ENCODE measurements around the gene SLC5A2.

Gene SLC5A2

DNA sequence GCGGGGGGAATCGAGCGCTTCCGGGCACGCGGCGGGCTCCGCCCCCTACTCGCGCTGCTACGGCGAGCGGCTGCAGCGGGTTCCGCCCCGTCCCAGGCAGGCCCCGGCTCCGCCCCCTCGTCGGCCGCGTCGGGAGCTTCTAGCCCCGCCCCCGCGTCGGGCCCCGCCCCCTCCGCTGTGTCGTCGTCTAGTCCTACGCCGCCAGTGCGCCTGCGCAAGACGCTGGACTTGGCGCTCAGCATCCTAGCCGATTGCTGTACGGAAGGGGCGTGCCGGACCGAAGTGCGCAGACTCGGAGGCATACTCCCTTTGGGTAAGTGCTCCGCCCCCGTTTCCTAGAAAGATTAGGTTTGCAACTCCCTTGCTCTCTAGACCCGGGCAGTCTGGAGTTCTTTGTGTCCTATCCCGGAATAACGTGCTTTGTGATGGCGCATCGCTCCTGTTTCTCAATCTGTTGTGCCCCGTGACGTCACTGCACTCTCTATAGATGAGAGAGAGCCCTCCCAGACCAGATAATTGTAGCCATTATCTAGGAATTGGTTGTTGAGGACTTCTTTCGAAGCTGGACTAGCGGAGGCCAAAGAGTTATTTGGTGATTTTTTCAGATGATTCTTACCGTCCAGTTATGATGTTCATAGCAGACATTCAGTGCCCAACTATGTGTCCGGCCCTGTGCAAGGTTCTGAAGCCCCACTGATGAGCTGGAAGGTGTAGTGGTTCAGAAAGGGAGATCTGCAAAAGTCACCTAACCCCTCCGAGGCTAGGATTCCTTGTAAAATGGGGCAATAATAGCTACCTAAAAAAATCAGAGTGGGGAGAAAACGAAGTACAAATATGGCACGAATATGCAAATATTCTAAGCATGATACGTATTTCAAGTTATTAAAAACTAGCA is 23.0 kb upstream of the SLC5A2 start:
- peak; percentile 98 for DNase-seq (ENCODE audit: insufficient read length, low spot score)
- no peak for FAIRE-seq

DNA sequence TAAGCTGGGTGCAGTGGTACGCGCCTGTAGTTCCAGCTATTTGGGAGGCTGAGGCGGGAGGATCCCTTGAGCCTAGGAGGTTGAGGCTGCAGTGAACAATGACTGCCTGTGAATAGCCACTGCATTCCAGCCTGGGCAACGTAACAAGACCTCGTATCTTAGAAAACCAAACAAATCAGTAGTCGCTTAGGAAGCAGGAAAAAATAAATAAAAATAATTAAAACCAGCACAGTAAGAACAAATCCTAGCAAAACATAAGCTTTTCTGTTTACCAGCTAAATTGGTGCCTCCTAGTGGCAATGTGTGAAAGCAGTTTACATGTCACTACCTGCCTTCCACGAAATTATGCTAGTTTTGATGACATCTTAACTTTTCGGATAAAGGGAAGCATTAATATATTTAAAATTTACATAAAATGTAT is 22.3 kb upstream of the SLC5A2 start:
- no peak for DNase-seq (ENCODE audit: insufficient read length, low spot score)
- FAIRE-seq: no peak

DNA sequence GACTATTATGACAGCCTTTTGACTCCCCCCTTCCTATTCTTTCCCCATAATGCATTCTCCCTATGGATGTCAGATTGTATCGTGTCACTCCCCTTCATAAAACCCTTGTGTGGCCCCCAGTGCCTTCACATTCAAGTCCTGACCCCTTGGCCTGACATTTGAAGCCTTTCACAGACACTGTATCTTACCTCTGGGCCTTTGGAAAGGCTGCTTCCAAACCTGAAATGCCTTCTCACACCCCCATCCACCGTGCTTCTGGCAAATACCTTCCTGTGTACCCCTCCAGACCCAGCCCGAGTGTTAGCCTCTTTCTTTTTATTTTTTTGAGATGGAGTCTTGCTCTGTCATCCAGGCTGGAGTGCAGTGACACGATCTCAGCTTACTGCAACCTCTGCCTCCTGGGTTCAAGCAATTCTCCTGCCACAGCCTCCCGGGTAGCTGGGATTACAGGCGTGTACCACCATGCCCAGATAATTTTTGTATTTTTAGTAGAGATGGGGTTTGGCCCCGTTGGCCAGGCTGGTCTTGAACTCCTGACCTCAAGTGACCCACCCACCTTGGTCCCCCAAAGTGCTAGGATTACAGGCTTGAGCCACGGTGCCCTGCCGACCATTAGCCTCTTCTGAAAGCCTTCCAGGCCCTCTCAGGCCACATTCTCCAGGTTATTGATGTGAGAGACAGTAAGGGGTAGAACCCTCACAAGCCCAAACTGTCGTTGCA is 21.6 kb upstream of the SLC5A2 start:
- DNase-seq (ENCODE audit: insufficient read length, low spot score) (no peak), FAIRE-seq (no peak)

DNA sequence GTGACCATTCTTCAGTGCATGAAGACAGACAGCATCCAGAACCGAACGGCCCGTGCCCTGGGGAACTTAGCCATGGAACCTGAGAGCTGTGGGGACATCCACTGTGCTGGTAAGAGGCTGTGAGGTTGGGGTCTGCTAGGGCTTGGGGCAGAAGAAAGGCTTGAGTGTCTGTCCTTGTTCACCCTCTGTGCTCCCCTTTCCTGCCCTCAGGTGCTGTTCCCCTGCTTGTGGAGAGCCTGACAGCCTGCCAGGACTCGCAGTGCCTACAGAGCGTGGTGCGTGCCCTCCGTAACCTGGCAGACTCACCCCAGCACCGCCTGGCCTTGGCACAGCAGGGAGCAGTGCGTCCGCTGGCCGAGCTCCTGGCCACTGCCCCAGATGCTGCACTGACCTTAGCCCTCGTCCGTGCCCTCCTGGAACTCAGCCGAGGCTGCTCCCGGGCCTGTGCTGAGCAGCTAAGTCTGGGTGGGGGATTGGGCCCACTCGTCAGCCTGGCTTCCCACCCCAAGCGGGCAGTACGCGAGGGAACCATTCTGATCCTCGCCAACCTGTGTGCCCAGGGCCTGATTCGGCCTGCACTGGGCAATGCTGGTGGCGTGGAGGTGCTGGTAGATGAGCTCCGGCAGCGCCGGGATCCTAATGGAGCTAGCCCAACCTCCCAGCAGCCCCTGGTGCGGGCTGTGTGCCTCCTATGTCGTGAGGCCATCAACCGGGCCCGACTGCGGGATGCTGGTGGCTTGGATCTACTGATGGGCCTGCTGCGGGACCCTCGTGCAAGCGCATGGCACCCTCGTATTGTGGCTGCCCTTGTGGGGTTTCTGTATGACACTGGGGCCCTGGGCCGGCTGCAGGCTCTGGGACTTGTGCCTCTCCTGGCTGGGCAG is 20.8 kb upstream of the SLC5A2 start:
- DNase-seq (ENCODE audit: insufficient read length, low spot score) (no peak), FAIRE-seq (no peak)

DNA sequence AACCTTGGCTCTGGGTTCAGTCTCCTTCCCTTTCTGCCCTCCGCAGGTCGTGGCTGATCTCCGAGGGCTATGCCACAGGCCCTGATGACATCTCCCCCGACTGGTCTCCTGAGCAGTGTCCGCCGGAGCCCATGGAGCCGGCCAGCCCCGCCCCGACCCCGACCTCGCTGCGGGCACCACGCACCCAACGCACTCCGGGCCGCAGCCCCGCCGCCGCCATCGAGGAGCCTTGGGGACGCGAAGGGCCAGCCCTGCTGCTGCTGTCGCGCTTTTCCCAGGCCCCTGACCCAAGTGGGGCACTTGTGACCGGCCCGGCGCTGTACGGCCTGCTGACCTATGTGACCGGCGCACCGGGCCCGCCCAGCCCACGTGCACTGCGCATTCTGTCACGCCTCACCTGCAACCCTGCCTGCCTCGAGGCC is 18.6 kb upstream of the SLC5A2 start:
- DNase-seq (ENCODE audit: insufficient read length, low spot score) (no peak), FAIRE-seq (no peak)

DNA sequence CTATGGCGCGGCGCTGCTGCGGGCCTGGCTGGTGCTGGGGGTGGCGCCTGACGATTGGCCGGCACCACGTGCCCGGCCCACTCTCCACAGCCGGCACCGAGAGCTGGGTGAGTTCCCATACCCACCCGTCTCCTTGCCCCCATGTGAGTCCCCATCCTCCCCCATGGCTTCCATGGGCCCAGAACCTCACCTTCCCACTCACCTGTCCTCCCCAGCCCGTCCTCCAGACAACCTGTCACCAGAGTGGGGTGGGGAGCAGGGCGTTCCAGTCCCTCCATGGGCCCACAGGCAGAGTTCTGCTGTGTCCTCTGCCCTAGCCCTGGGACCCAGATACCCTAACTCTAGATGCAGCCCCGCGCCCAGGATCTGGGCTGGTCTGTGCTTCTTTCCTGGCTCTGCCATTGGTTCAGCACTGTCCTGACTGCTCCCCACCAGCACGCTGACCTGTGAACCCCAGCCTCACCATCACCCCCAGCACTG is 18.1 kb upstream of the SLC5A2 start:
- FAIRE-seq: no peak
- no peak for DNase-seq (ENCODE audit: insufficient read length, low spot score)

DNA sequence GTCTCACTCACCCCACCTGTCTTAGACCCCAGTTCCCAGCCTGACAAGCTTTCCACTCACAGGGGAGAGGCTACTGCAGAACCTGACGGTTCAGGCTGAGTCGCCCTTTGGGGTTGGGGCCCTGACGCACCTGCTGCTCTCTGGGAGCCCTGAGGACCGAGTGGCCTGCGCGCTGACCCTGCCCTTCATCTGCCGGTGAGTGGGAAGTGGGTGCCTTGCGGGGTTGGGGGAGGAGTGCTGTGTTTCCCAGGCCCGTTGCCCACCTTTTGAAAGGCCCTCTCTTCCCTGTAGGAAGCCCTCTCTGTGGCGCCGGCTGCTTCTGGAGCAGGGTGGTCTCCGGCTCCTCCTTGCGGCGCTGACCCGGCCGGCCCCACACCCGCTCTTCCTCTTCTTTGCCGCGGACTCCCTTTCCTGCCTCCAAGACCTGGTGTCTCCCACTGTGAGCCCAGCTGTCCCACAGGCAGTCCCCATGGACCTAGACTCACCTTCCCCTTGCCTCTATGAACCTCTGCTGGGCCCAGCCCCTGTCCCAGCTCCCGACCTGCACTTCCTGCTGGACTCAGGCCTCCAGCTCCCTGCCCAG is 17.0 kb upstream of the SLC5A2 start:
- no peak for DNase-seq (ENCODE audit: insufficient read length, low spot score)
- no peak for FAIRE-seq

DNA sequence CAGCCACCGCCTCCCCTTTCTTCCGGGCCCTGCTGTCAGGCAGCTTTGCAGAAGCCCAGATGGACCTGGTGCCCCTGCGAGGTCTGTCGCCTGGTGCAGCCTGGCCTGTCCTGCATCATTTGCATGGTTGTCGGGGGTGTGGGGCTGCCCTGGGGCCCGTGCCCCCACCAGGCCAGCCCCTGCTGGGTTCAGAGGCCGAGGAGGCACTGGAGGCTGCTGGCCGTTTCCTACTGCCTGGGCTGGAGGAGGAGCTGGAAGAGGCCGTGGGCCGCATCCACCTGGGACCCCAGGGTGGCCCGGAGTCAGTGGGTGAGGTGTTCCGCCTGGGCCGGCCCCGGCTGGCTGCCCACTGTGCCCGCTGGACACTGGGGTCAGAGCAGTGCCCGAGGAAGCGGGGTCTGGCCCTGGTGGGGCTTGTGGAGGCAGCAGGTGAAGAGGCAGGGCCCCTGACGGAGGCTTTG is 16.5 kb upstream of the SLC5A2 start:
- FAIRE-seq (no peak), DNase-seq (ENCODE audit: insufficient read length, low spot score) (no peak)

DNA sequence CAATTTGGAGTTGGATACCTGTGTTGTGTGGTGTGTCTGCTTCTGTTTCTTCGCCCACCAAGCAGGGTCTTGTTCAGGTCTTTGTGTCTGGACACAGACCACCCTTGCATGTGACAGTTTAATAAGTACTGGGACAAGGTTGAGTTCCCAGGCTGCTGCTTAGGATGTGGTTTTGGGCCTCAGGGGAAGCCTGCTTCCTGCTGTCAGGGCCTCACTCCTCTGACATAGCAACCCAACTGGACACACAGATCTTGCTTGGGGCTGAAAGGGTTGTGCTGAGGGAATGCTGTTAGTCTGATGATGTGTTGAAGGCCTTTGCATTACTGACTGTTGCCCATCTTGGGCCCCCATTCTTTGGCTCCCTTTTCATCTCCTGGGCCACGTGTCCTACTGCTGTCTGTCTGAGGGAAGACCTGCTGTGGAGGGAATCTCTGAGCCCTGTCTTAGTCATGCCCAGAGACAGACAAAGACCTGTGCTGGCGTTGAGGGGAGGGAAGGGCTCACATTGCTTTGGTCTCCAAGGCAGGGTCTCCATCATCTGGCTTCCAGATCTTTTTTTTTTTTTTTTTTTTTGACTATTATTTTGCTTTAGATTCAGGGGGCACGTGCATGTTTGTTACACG is 15.7 kb upstream of the SLC5A2 start:
- no peak for FAIRE-seq
- no peak for DNase-seq (ENCODE audit: insufficient read length, low spot score)

DNA sequence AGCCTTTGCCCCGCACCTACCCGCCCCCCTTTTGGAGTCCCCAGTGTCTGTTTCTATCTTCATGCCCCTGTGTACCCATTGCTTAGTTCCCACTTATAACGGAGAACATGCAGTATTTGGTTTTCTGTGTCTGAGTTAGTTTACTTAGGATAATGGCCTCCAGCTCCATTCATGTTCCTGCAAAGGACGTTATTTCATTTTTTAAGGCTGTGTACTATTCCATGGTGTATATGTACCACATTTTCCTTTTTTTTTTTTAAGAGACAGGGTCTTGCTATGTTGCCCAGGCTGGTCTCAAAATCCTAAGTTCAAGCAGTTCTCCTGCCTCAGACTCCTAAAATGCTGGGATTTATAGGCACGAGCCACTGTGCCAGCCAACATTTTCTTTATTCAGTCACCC is 15.1 kb upstream of the SLC5A2 start:
- DNase-seq (ENCODE audit: insufficient read length, low spot score) (no peak), FAIRE-seq (no peak)

DNA sequence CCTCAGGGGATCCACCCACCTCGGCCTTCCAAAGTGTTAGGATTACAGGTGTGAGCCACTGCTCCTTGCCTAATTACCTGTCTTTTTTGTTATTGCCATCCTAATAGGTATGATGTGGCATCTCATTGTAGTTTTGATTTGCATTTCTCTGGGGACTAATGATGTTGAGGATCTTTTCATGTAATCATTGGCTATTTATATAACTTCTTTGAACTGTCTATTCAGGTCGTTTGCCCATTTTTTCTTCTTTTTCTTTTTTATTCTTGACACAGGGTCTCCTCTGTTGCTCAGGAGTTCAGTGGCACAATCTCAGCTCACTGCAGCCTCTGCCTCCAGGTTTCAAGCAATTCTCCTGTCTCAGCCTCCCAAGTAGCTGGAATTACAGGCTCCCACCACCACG is 12.3 kb upstream of the SLC5A2 start:
- no peak for FAIRE-seq
- no peak for DNase-seq (ENCODE audit: insufficient read length, low spot score)

DNA sequence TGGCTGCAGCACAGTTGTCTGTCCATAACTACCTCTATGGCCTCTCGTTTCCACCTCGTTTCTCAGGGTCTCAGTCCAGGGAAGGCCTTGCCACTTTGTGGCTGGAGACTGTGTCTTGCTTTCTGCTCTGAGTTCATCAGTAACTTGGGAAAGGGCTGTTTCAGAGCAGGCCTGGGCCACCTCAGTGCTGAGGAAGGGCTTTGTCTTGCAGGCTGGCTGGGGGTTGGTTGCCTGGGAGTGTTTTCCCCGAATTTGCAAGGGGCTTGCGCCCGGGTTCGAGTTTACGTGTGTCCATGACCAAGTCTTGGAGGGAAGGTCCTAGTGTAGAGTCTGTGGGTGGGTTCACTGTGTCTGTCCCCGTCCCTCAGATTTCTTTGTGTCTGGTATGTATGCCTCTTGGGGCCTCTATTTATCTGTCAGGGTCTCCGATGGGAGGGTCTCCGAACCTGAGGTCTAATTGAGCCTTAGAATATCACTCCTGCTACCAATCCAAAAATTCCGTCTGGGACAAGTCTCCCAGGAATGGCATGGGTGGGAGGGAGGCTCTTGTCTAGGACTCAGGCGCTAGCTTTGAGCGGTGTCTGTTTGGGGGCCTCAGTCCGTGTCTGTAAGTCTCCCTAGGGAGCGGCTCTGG is 11.6 kb upstream of the SLC5A2 start:
- peak; percentile 40 for FAIRE-seq
- DNase-seq (ENCODE audit: insufficient read length, low spot score): no peak

DNA sequence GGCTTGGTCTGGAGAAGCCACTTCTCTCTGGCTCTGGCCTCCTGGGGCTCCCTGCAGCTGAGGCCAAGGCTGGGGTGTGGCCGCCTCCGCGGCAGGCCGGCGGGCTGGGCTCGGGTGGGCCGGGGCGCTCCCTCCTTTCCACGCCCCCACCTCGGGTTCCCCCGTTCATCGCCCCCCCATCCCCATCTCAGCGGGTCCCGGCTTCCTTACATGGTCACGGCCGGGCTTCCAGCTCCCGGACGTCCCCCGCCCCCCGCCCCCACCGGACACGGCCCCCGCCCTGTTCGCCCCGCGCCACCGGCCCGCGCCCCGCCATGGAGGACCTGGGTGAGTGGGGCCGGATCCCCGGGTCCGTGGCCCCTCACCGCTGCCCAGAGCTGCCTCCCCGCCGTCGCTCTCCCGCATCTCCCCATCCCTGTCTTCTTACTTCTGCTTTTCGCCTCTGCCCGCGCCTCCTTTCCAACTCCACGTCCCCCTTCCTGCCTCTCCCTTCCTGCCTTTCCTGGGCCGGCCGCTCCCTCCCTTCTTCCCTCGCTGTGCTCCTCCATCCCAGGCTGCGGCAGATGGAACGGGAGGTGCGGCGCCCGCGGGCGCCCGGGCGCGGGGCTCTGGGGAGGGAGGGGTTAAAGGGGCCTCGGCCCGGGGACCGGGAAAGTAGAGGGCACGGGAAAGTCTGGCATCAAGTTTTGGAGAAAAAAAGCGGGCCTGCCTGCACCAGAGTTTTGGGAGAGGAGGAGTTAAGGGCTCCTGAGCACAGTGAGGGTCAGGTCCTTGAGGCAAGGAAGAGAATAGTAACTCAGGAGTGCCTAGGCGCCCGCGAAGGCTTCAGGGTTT is 10.8 kb upstream of the SLC5A2 start, which contains the start of gene TGFB1I1:
Gene TGFB1I1 (plus strand): TSS at position 278 of the 834 bp plus-strand sequence. CDS start 37 bp downstream, at position 315.
- FAIRE-seq (peak; percentile 64), DNase-seq (ENCODE audit: insufficient read length, low spot score) (peak; percentile 77)

DNA sequence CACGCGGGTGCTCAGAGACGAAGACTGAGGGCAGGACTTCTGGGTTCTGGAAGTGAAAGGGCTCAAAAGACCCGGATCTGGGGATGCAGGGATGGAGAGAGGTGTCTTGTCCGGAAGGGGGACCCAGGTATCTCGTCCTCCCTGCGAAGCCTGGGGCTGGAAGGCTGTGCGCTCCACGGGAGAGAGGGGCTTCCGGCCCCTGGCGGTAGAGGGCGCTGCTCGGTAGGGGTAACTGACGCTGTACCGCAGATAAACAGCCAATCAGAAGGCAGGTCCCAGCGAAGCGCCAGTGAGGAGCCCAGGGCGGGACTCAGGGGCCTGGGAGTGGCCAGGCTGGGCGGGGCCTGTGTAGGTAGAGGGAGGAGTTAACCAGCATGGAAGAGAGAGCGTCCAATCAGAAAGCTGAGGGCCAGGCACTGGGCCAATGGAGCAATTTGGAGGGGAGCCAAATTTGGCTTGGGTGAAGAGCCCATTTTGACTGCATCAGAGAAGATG is 10.2 kb upstream of the SLC5A2 start:
- FAIRE-seq (peak; percentile 31), DNase-seq (ENCODE audit: insufficient read length, low spot score) (peak; percentile 89)

DNA sequence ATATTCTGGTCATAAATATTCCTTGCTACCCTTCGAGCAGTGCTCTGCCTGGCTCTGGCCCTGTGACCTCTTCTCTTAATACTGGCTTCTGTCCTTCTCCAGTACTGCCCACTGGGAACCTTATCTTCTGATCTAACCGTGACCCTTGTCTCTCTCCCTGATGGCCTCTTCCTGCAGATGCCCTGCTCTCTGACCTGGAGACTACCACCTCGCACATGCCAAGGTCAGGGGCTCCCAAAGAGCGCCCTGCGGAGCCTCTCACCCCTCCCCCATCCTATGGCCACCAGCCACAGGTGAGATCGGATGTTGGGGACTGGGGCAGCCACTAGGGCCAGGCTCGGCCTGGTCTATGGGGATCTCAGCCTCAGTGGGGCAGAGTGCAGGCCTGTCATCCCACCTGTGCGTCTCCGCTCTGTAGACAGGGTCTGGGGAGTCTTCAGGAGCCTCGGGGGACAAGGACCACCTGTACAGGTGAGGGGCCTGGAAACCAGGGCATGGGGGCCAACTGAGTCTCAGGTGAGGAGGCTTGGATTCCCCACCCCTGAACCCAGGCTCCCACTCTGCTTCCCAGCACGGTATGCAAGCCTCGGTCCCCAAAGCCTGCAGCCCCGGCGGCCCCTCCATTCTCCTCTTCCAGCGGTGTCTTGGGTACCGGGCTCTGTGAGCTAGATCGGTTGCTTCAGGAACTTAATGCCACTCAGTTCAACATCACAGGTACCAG is 9.5 kb upstream of the SLC5A2 start:
- no peak for FAIRE-seq
- DNase-seq (ENCODE audit: insufficient read length, low spot score): no peak

DNA sequence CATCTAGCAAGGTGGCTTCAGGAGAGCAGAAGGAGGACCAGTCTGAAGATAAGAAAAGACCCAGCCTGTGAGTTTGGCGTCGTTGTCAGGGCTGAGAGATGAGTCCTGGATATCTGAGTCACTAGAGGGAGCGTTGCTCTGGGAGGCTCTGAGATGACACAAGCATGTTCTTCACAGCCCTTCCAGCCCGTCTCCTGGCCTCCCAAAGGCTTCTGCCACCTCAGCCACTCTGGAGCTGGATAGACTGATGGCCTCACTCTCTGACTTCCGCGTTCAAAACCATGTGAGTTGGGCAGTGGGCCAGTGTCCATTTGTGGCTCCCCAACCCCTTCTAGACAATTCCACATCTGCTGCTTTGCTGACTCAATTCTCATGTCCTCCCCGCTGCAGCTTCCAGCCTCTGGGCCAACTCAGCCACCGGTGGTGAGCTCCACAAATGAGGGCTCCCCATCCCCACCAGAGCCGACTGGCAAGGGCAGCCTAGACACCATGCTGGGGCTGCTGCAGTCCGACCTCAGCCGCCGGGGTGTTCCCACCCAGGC is 8.7 kb upstream of the SLC5A2 start:
- DNase-seq (ENCODE audit: insufficient read length, low spot score) (no peak), FAIRE-seq (no peak)

All from HTR-8/SVneo (cell line).